LNCAP (cell line): ENCODE results near the gene CRIM1.

Experiments used
- TF ChIP-seq, protein P1 (sequence below): fragments of 450-650 bp; IDR thresholded peaks from 2 replicates; pipeline ENCODE4 v1.5.1; 2017; ENCODE audit warnings: mild to moderate bottlenecking

The CRIM1 gene

GRCh38 chr2:36525245-36525644 lies 169.7 kb downstream of the CRIM1 start:
- TF ChIP-seq, protein P1, sequence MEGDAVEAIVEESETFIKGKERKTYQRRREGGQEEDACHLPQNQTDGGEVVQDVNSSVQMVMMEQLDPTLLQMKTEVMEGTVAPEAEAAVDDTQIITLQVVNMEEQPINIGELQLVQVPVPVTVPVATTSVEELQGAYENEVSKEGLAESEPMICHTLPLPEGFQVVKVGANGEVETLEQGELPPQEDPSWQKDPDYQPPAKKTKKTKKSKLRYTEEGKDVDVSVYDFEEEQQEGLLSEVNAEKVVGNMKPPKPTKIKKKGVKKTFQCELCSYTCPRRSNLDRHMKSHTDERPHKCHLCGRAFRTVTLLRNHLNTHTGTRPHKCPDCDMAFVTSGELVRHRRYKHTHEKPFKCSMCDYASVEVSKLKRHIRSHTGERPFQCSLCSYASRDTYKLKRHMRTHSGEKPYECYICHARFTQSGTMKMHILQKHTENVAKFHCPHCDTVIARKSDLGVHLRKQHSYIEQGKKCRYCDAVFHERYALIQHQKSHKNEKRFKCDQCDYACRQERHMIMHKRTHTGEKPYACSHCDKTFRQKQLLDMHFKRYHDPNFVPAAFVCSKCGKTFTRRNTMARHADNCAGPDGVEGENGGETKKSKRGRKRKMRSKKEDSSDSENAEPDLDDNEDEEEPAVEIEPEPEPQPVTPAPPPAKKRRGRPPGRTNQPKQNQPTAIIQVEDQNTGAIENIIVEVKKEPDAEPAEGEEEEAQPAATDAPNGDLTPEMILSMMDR, result no peak

- TF ChIP-seq, protein P1, result no peak
Measured at GRCh38 chr2:36526226-36526625, 170.6 kb downstream of the CRIM1 start.

DNA sequence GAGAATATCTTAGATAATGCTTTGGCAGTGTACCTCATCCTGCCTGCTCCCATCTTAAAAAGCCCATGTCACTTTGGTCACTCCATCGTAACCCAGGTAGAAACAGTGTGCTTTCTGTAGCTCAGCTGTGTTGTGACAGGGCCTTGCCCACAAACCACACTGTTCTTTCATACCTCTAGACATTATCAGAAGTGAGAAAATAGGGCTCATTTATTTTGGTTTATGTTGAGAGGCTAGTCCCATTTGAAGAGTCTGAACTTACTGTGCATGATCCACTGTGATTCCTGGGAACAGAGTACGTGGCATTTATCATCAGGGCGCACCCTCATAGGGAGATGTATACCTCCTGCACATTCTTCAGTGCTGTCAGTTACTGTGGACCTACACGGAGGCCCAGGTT lies 172.7 kb downstream of the CRIM1 start:
- TF ChIP-seq, protein P1, result no peak

DNA sequence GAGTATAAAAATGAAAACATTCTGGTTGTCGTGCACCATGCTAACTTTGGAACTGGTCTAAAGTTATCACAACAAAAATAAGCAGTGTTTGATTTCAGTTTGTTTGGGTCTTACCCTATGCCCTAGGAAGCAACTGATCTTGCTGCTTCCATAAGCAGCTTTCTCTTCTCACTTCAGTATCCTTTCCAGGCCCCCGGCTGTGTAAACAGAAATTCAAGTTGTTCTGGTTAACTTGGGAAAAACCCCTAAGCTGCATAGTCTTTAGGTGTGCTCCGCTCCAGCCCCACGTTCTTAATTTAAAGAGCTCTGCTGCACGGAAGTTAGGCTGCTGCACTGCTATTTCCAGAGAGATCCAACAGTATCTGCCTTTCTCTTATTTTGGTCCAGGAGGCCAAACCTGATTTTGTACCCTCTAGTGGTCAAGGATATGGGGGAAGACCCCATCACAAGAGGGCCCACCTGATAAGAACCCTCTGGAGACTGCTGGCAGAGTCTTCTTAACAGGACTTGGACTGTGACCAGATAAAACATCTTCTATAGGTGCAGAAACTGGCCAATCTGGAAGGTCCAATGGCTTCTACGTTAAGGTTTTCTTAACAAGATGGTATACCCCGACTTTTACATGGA lies 173.3 kb downstream of the CRIM1 start:
- TF ChIP-seq, protein P1, result no peak

GRCh38 chr2:36530178-36530982 lies 174.8 kb downstream of the CRIM1 start:
- TF ChIP-seq, protein P1, result no peak

DNA sequence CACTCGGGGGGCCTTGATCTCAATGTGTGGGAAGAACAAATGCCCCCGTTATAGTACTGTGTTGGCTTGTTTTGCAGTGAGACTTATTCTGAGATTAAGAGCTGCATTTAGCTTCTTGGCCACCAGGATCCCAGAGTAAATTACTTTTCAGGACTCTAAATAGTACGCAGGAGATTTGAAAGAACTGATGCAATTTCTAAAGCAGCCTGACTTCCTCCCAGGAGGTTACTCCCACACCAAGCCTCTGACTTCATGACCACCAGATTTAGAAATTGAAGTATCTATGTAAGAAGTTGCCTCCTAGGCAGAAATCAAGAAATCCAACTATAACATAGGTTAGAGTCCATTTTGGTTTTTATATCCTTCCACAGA lies 175.4 kb downstream of the CRIM1 start:
- TF ChIP-seq, protein P1, result no peak

DNA sequence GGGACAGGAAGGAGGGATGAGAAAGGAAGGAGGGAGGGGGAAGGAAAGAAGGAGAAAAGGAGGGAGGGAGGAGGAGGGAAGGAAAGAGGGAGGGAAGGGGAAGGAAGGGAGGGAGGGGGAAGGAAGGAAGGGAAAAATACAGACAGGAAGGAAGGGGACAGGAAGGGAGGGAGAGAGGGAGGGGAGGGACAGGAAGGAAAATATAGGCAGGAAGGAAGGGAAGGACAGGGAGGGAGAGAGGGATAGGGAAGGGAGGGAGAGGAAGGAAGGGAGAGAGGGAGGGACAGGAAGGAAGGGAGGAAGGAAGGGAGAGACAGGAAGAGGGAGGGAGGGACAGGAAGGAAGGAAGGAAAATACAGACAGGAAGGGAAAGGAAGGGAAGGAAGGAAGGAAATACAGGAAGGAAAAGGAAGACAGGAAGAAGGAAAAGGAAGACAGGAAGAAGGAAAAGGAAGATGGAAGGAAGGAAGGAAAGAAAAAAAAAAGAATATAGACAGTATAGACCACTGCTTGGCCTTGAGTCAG lies 178.8 kb downstream of the CRIM1 start:
- TF ChIP-seq, protein P1, result no peak
